K562 (cell line): Measurements from ENCODE around the gene SHOX.

Experiments used
- POLR2AphosphoS5 ChIP-seq: IDR thresholded peaks from 2 replicates; pipeline ENCODE4 v1.6.1; 2011; ENCODE audit warnings: mild to moderate bottlenecking, low read depth, low read length, moderate library complexity; ENCODE audit not compliant: control insufficient read depth, insufficient read depth
- POLR2G ChIP-seq: fragments of 200-400 bp; formaldehyde crosslinking; IDR thresholded peaks from 2 replicates; pipeline ENCODE4 v1.6.1; 2017; ENCODE audit warnings: low read depth, mild to moderate bottlenecking, antibody characterized with exemption, low read length, moderate library complexity
- RBM22 ChIP-seq: fragments of 200-400 bp; formaldehyde crosslinking; IDR thresholded peaks from 2 replicates; pipeline ENCODE4 v1.6.1; 2018; ENCODE audit warnings: low read length, low read depth; ENCODE audit not compliant: poor library complexity, severe bottlenecking
- SMC3 ChIP-seq: conservative IDR thresholded peaks from 2 replicates; pipeline ENCODE4 v1.6.1; 2011; ENCODE audit warnings: low read depth, low read length, improper control_type of control experiment; ENCODE audit not compliant: insufficient read depth
- SRSF9 ChIP-seq: fragments of 200-400 bp; formaldehyde crosslinking; IDR thresholded peaks from 2 replicates; pipeline ENCODE4 v1.6.1; 2017; ENCODE audit warnings: low read depth, low read length, borderline replicate concordance
- ZNF655 ChIP-seq: fragments of 250-450 bp; sonication (Bioruptor Pico); IDR thresholded peaks from 2 replicates; pipeline ENCODE4 v1.5.0; 2021

DNA sequence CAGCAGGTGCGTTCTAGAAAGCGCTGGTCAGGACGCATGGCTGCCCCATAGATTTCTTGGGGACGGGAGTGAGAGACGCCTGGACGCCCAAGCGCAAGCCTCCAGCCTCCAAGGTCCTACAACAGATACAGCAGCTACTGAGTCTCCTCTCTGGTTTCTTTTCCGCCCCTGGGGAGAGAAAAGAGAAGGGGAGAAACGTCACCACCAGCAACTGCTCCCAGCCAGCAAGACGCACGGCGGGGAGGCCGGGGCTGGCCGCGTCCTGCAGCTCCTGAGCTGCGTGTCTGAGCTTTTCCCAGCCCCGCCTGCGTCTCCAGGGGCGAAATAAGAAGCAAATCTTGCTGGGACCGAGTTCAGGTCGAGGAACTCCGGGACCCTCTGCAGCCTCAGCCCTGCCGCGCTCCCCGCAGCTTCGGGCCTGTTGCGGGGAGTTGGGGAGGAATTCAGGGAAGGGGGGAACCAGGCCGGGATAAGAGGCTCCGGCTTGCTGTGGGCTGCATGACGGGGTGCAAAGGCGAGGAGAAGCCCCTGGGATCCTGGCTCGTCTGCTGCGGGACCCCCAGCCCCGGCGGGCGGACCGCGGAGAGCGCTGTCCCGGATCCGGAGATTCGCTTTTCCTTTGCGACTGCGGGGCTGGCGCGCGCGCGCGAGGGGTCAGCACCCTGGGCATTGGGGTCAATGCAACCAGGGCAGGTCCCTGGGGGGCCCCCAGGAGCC, 6.8 kb upstream of the SHOX start:
- TF ChIP-seq RBM22 (no peak), POLR2AphosphoS5 (no peak), SRSF9 (no peak), SMC3 (no peak), ZNF655 (CRISPR knock-in tag) (no peak), POLR2G (no peak)
